Measurements from ENCODE around the gene KLK7.
A peak's percentile ranks its signal among the peaks of the same experiment; 100 is the strongest.

The KLK7 gene

DNA sequence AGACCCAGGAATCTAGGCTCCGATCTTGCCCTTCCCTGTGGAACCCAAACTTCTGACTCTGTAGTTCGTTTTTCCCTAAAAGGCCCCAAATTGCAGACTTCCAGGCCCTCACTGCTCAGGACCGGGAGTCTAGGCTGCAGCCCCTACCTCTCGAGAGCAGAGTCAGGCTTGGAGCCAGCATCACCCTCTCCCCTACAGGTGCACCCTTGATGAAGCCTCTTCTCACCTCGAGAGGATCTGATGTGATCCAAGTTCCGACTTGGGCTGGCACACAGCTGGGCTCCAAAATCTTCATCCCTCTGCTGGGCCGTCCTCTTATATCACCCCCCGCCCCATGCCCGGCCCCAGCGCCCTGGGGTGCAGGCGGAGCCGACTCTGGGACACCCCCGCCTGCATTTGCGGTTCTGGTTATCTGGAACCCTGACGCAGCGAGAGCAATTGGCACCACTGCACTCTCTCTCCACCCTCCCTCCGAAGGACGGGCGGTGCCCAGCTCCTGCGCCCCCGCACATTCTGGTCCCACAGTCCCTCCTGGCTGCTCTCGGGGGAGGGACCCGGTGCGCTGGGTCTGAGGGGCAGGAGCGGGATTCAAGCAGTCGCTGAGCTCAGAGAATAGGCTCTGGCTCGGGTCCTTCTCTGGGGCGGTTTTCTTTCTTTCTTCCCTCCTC is at the start of gene KLK7:
Gene KLK7 (minus strand): TSS at position 293 of the 668 bp plus-strand sequence. CDS start 1,518 bp downstream, outside the sequence.
- DNase-seq: no peak

DNA sequence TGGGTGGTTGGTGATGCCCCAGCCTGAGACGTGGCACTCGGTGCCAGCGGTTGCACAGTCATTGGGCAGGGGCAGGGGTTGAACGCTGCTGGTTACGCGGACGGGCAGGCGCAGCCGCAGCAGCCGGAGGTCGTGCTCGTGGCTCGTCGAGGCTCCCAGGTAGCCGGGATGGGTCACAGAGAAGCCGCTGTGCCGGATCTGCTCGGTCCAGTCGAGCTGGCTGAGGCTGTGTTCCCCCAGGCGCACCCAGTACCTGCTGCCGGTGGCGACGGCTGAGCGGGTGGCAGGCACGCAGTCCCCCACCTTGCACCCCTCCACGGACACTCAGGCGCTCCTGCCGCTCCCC is 48.1 kb upstream of the KLK7 start:
- DNase-seq: no peak

DNA sequence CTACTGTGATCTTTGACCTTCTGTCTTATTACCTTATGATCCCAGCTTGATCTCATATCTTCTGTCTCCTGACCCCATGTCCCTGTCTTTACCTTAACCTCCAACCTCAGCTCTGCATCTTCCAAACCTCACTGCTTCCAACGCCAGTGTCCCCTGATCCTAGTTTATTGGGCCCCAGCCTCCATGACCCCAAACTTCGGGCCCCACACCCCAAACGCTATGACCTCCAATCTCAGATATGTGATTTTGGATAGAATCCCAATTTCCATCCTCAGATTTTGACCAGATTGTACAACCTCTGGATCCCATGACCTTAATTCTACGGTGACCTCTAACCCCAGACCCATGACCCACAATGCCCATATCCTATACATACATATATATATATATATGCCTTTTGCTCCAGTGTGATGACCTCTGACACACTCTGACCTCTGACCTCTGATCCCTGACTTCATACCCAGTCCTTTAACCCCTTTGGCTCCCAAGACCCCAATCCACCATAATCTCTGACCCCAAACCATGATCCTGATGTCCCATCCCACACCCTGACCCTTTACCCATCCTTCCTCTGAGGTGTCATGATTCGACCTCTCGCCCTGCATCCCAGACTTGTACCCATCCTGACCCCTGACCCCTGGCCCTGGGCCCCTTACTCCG is 47.6 kb upstream of the KLK7 start:
- DNase-seq: no peak

DNA sequence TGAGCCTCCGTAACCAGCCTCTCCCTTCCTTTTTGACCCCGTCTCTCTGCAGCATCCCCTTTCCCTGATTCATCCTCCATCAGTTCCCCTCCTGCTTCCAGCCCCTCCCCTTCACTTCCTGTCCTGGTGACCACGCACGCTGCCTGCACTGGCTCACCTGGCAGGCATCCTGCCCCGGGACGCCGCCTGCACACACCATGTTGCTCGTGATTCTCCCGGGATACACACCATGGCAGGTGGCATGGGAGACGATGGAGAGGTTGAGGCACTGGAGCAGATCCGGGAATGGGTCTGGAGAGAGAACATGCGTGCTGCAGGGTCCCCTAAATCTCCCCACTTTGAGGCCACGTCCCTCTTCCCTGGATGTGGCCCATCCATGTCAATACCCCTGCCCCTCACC is 46.9 kb upstream of the KLK7 start:
- no peak for DNase-seq

DNA sequence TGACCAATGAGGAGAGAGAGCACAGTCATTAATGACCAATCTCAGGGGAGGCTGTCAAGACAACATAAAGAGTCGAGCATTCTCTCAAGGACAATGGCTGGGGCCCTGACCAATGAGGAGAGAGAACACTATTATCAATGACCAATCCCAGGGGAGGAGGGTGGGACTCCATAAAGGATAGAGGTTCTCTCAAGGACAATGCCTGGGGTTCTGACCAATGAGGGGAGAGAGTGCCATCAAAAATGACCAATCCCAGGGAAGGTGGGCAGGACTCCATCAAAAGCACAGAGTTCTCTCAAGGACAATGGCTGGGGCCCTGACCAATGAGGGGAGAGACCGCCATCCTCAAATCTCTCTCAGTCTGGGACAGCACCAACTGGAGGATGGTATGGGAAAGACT is 46.0 kb upstream of the KLK7 start:
- no peak for DNase-seq

DNA sequence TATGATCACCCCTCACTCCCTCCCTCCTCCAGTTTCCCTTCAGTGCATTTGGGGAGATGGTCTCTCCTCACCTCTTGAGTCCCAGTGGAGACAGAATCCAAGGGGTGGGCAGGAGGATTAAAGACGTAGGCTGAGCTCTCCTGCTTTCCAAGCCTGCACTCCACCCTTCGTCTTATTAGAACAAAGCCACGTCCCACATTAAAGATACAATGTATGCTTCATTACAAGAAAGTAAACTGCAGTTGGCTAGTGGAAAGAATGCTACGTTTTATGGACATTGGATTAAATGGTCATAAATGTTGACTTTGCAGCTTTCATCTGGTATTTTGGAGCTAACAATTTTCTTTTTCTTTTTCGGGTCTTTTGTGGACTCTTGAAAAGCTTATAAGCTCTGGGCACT is 44.2 kb upstream of the KLK7 start:
- no peak for DNase-seq

DNA sequence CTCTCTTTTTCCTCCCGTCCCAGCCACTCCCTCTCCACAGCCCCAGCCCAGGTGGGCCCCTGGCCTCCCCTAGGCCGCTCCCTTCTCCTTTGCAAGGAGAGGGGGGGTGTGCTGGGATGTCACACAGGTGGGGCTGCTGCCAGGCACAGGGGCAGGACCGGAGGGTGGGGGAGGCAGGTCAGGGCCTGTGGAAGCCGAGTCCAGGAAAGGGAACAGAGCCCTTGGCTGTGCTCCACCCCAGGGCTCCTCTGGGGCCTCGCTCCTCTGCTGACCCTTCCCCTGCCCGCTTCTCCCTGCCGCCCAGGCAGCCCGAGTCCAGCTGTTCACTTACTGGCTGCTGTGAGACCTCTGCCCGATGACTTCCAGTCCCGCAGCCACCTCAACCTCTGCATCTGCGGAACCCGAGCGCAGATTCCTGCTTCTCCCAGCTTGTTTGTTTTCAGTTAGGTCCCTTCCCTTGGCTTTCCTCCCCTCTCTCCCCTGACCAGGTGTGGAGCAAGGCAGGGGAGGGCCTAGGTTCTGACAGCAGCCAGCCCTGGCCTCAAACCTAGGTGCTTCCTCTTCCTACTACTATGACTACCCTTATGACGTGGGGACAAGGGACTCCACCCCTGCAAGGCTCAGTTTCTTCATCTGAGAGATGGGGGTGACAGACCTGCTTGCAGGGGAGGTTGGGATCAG is 43.5 kb upstream of the KLK7 start:
- DNase-seq: no peak

DNA sequence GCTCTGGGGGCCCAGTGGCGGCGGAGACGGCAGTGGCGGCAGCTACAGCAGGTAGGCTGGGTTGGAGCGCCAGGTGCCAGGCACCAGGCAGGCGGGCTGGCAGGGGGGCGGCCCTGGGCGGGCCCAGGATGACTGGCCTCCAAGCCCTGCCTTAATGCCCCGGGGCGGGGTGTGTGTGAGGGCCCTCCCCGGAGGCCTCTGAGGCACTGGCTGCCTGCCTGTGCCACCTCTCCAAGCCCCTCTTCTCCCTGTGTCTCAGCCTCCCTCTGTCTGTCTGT is 42.8 kb upstream of the KLK7 start, which contains the start of gene KLK11:
Gene KLK11 (minus strand): TSS at position 63 of the 278 bp plus-strand sequence. CDS start 985 bp downstream, outside the sequence.
- DNase-seq: no peak

DNA sequence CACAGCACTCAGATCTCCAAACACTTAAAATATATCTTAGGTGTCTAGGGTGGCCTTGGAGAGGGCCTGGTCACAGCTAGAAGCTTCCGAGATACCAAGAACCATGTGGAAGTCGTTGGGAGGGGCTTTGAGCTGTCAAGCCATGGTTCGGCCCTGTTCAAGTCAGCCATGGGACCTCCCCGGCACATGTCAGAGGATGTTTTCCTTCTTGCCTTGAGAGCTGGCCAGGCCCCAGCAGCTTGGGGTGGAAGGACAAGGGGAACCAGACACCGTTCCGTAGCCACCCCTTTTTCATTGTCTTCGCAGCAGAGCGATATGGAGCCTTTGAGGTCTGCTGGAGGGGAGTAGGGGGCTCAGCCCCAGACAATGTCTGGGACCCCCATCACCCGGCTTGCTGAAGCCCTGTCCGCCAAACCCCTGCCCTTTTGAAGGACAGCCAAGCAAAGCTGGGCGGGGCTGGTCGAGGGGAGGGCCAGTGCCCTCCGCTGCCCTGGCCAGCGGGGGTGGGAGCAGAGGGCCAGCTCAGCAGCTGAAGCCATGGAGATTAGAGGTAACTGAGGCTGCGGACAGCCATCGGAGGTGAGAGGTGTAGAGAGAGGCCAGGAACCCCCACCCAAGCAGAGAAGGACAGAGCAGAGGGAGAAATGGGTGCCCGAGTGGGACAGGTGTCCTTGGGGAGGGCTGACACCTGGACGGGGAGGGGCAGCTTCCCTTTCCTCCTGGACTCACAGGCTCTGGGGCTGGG is 42.3 kb upstream of the KLK7 start:
- DNase-seq: no peak

DNA sequence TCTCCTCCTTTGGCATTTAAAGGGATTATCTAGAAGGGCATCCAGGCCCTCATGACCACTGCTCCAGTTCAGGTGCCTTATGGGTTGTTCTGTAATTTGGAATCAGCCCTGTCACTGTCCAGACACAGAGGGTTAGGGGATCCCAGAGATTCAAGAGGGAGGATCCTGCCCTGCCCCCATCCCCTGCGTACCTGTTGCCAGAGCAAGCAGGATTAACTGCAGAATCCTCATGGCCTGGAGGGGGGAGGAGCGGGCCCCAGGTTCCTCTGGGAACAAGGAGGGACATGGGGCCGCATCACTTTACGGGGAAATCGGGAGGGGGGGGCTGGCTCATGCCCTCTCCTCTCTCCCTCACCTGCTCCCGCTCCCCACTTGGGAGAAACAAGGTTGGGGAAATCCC is 41.7 kb upstream of the KLK7 start:
- no peak for DNase-seq

DNA sequence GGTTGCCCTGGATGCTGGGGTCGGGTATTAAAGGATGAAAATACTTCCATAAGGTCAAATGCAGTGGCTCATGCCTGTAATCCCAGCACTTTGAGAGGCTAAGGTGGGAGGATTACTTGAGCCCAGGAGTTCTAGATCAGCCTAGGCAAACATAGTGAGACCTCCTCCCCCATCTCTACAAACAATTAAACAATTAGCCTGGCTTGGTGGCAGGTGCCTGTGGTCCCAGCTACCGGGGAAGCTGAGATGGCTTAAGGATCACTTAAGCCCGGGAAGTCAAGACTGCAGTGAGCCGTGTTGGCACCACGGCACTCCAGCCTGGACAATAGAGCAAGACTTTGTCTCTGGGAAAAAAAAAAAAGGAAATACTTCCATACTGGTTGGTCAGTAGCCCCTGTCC is 41.2 kb upstream of the KLK7 start:
- DNase-seq: no peak

DNA sequence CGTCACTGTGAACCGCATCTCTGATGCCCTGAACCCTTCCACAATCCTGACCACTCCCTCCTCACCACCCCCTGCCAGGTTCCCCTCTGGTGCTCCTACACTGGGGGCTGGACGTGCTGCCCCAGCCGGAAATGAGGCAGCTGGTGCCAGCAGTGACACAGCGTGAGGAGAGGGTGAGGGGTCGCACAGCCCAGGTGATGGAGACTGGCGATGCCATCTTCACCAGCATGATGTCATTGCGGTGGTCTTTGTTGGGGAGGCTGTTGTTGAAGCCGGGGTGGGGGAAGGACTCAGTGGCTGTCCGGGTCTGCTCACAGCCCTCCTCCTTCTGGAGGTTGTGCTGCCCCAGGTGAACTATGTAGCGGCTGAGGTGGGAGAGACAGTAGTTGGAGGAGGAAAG is 40.2 kb upstream of the KLK7 start:
- DNase-seq: no peak

DNA sequence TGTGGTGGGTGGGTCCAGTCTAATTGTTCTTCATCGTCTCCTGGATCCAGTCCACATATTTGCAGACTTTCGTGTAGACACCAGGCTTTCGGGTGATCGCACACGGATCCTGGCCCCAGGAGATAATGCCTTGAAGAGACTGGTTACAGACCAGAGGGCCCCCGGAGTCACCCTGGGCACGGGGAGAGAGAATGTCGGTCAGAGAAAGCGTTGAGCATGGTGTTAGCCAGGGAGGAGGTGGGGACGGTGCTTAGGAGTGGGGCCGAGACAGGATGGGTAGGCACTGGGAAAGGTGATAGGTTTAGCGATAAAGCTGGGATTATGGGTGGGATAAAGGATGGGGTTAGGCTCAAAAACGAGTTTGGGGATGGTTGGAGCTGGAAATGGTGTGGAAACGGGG is 38.8 kb upstream of the KLK7 start:
- DNase-seq: no peak

DNA sequence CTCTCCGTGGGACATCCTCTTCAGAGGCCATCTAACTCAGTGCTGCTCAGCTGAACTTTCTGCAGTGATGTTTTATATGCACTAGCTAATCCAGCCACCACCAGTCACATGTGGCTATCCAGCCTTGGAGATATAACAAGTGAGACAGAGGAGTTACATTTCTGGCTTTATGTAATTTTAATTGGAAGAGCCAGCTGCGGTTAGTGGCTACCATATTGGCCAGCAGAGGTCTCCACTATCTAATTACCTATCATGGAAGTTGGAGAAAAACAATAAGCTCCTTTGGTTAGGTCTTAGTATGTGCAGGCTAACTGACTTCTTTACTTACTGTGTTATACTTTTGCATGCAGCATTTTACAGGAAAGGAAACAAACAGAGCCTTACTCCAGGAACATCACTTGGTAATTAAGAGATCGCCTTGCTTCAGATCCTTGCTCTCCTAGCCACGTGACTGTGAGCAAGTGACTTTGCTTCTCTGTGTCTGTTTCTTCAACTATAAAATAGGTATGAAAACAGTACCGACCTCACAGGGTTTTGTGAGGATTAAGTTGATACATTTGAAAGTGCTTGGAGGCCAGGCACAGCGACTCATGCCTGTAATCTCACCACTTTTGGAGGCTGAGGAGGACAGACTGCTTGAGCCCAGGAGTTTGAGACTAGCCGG is 37.4 kb upstream of the KLK7 start:
- DNase-seq: peak; percentile 35 to 70

DNA sequence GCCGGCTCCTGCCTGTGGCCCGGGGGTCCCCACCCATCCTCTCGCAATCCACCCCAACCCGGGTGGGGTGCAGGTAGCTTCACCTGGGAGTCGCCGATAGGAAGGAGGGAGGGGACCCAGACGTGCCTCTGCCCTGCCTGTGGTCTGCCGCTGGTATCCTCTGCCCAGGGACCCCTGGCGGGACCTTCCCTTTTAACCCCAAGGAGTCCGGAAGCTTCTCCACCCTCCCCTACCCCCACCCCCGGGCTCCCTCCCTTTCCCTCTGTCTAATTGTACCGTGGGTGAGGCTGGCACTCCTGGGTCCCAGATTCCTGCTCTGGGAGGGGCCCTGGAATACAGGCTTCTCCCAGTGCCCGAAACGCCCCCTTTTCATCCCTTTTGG is 35.8 kb upstream of the KLK7 start, which contains the start of gene KLK10:
Gene KLK10 (minus strand): TSS at position 166 of the 382 bp plus-strand sequence. CDS start 579 bp downstream, outside the sequence.
- DNase-seq: no peak

DNA sequence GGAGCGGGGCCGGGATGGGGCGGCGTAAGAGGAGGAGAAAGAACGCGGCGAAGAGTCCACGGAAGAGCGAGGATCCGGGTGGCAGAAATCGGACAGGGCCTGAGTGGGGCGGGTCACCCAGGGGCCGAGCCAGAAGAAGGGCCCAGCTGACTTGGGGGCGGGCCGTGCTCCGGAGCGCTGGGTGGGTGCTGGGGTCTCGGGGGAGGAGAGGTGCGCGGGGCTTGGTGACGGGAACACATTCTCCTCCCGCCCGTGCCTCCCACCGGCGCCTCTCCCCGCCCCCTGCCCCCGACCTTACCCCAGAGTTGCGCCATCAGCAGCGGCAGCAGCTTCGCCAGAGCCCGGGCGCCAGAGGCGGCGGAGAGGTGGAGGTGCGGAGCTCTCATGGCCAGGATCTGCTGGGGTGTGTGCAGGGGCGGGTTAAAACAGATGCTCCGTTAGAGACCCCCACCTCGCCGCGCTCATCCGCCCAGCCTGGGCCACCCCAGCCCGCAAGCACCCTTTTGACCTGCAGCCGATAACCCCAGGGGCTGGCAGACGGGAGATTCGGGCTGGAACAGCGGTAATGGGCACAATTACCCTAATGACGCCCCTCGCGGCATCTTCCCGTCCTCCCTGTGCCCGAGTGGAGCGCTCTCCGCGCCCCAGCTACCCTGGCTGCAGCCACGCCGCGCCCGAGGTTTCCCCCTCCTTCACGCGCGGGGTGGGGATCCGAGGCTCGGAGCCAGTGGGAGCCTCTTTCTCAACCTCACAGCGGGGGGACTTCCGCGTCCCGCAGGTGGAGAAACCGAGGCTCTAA is 35.2 kb upstream of the KLK7 start:
- DNase-seq: no peak

DNA sequence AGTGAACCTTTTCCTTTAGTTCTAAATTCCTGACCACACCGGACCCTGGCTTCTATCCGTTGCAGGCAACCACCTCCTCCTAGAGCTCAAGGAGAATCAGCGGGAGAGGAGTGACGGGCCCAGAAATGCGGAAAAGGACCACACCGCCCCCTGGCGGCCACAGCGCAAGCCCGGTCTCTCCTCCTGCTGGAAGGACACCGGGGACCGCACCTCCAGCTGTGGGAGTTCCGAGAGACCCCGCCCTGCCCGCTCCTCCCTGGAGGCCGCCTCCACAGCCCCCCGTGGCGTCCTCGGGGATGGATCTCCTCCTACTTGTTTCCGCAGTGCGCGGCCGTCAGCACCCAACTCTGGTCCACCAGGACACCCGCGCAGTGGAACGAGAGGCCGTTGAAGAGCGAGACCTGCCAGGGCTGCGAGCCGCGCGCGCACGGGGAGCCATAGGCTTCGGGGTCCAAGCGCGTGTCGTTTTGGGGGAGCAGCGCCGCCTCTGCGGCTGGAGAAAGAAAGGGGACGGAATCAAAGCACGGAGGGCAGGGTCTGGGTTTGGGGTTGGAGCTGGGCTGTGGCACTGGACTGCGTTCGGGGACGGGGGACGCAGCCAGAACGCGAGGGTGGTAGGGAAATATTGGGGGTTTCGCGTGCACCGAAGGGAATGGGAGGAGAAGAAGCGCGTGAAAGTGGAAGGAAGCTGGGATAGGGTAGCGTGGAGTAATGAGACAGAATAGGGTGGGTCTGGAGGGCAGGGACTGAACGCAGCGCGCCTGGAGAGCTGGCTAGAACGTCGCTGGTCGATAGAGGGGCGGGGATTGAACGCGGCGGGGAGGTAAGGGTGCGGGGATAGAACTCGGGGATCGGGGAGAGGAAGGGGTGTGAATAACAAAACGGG is 33.3 kb upstream of the KLK7 start:
- DNase-seq: no peak

DNA sequence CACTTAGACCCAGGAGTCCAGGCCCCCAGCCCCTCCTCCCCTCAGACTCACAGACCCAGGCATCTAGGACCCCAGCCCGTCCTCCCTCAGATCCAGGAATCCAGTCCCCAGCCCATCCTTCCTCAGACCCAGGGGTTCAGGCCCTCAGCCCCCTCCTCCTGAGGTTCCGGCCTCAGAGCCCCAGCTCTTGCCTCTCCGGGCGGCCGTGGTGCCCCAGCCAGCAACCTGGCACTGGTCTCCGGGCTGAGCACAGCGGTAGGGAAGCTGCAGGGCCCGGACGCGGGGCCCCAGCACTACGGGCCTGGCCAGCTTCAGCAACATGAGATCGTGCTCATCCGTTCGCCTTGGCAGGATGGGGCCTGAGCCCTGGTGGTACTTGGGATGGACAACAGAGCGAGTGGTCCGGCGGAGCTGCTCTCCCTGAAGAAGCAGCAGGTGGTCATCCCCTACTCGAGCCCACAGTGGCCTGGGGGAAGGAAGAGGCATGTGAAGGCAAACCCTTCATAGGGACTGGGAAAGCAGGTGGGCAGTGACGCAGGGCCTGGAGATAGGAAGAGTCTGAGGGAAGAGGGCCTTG is 32.1 kb upstream of the KLK7 start:
- DNase-seq: no peak

DNA sequence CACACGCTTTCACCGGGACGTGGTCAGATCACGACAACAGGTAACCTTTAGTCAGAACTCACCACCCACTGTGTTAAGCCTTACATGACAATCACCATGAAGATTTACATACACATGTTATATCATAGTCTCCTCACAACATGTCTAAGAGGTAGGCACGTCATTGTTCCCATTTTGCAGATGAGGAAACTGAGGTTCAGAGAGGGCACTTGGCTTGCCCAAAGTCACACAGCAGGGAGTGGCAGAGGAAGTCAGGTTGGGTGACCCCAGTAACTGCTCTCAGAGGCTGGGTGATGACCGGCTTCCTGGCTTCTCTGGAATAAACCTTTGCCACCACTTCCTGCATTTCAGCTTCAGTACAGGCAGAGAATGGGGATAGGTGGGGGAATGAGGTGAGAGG is 30.5 kb upstream of the KLK7 start:
- no peak for DNase-seq

DNA sequence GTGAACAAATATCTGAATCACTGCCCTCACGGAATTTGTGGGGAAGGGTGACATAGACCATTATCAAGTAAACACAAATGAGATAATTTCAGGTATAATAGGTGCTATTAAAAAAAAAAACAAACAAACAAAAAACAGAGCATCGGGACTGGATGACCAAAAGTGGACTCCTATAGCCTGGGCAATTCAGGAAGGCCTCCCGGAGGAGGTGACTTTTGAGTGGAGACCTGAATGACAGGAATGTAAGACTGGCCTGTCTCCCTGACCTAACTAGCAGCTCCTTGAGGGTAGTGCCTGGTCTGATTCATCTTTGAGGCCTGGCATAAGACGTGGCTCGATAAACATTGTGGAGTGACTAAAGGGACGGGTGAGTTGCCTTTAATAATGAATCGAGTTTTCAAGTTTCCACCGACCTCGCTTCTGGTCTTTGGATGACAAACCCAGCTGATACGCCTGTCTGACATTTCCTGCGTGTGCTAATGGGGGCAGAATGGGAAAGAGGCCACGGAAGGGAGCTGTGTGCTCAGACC is 29.0 kb upstream of the KLK7 start:
- no peak for DNase-seq

Data from AML-193 (cell line).